Femur (tissue), 1 donor: ENCODE measurements around the gene STAT3.

ENCODE experiments used
- DNase-seq: peaks from one replicate; pipeline ENCODE4 v3.0.0-alpha.2; 2017

STAT3 gene

DNA sequence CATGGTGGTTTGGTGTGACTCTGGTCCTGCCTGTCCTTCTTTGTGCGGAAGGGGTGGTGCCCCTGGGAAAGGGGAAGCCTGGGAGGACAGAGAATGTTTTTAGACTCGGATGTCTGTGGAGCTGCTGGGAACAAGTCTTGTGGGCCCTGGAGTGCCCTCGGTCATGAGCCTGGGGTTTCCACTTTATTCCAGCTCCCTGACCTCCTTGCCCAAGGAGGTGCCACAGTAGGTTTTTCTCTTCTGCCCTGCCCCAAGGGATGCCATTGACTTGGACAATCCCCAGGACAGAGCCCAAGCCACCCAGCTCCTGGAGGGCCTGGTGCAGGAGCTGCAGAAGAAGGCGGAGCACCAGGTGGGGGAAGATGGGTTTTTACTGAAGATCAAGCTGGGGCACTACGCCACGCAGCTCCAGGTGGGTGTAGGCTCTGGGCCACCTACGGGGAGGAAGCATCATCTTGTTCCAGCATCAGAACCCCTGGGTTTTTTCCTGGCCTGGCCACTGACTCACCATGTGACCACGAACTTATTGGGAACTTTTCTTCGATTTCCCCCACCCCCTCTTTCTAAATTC, 98.5 kb downstream of the STAT3 start:
- DNase-seq, result no peak

DNA sequence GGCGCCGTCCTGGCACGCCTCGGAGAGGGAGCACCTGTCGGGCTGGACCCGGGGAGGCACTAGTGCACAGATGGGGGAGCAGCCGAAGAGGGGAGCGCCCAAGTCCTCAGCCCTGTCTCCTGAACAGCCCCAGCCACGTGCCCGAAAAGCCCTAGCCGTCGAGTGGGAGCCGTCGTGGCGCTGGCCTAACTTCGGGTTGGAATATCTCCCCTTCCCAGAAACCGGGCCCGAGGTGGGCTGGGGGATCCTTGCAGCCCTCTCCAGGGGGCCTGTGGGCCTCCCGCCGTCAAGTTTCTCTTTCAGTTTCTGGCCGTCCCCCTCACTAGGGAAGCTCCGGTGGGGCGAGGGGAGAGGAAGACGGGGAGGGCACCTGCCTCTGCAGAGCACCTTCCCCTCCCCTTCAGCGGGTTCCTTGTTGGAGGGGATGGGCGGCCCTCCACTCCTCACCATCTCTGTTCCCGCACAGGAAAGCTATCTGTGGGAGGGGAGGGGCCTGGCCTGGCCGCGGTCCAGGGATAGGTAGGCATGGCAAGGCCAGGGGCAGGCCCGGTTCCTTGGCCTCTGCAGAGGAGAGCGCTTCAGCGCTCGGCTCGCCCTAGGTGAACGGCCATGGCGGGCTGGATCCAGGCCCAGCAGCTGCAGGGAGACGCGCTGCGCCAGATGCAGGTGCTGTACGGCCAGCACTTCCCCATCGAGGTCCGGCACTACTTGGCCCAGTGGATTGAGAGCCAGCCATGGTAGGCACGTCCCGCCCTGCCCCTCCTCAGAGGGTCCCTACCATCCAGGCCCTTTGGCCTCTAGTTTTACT, 99.2 kb downstream of the STAT3 start:
- DNase-seq, result no peak

DNA sequence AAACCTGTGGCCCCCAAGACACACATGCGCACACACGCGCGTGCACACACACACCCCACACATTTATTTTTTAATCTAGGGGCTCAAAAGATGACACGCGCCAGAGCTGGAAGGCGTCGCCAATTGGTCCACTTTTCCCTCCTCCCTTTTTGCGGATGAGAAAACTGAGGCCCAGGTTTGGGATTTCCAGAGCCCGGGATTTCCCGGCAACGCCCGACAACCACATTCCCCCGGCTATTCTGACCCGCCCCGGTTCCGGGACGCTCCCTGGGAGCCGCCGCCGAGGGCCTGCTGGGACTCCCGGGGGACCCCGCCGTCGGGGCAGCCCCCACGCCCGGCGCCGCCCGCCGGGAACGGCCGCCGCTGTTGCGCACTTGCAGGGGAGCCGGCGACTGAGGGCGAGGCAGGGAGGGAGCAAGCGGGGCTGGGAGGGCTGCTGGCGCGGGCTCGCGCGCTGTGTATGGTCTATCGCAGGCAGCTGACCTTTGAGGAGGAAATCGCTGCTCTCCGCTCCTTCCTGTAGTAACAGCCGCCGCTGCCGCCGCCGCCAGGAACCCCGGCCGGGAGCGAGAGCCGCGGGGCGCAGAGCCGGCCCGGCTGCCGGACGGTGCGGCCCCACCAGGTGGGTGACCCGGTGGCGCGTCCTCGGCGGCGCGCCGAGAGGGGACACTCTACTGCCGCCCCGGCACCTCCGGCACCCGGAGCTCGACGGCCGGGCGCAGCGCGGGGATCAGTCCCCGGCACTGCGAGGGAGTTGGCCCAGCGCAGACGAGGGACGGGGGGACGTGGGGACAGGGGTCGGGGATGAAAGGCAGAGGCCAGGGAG, 100.1 kb downstream of the STAT3 start, which contains the start of gene STAT5A:
TSS of gene STAT5A (plus strand) at position 522 of the 826 bp plus-strand sequence. CDS start 914 bp downstream, outside the sequence.
- DNase-seq, result peak; percentile 93

DNA sequence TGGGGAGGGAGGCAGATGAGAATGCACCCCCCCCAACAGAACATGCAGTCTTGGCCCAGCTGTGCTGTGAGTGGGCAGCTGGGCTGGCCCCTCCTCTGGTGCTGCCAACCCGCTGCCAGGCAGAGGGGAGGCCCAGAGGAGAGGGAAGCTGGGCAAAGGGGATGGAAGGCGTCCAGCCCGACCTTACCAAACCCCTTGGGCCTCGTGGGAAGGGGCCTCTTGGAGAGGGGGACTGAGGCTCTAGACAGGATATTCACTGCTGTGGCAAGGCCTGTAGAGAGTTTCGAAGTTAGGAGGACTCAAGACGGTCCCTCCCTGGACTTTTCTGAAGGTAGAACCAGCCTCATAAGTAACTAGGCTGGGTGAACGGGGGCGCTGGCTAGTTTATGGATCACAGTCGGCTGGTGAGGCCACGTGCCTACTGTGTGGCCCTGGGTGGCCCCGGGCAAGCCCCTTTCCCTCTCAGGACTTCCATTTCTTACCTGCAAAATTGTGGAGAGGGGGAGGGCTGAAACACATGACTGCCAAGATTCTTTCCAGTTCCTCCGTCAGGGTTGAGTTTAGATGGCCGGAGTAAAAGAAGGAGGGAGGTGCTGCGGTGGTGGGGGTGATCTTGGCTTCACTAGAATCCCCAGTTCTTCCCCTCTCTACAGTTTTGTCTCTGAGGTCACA, 100.8 kb downstream of the STAT3 start:
- peak; percentile 80 for DNase-seq

DNA sequence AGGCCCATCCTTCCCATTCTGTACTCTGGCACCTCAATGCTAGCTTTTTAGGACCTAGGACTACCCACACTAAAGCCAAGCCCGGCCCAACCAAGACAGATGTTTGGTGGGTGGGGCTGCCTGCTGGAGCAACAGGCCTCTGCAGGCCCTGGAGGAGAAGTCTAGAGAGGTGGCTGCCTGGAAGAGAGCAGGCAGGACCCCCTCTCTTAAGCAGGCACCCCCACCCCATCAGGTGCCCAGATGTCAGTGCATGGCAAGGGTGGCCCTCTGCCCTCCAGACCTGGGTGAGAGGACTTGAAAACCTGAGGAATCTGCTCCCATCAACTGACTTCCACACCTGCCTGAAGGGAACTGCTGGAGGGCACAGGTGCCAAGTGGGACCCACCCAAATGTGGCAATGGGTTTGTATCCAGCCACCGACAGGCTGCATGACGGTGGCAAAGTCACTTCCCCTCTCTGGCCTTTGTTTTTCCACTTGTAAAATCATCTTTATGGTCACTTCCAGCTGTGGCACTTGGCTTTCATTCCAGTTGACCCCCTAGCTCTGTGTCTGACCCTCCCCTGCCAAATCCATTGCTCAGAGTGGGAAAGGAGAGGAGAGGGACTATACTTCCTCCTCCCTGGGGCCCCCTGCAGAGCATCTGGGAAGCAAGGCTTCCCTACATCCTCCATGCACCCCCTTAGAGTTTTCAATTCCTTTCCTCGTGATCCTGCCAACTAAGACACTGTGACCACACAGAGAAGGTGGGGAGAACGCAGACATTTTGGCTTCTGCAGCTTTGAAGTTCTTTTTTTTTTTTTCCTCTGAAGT, 101.6 kb downstream of the STAT3 start:
- DNase-seq, result peak; percentile 48

DNA sequence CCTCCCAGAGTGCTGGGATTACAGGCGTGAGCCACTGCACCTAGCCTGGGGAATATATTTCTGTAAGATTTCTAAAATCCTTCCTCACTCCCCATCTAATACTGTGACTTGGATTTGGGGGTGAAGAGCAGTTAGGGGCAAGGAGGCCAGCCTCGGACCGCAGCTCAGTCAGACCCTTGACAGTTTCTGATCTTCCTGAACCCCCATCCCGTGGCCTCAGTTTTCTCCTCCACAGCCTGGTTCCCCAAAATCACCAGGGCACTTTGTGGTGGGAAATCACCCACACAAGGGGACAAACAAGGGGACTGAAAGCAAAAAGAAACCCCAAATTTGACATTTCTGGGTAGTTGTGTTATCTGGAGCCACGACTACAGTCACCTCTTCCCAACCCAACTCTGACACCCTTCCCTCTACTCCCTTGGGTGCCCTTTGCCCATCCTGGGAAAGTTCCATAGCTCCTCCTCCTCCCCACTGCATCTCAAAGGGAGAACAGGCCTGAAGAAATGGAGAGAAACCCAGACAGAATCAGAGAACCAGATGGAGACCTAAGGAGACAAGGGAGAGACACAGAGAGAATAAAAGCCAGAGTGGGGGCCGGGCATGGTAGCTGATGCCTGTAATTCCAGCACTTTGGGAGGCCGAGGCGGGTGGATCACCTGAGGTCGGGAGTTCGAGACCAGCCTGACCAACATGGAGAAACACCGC, 102.7 kb downstream of the STAT3 start:
- no peak for DNase-seq

DNA sequence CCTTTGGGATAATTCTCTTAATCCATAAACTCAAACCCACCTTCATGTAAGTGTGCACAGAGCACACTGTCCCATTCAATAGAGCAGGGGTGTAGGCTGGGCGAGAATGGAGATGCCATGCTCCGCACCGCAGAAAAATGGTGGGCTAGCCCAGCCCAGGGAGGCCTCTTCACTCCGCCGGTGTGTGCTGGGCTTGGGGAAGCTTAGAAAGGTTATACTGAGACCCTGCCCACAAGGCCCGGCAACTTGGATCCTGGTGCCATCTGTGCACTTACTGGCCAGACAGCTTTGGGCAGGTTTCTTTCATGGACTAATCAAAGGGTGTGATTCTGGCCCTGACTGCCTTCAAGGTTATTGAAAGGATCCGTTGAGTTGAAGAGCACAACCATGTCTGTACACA, 103.7 kb downstream of the STAT3 start:
- DNase-seq, result no peak

DNA sequence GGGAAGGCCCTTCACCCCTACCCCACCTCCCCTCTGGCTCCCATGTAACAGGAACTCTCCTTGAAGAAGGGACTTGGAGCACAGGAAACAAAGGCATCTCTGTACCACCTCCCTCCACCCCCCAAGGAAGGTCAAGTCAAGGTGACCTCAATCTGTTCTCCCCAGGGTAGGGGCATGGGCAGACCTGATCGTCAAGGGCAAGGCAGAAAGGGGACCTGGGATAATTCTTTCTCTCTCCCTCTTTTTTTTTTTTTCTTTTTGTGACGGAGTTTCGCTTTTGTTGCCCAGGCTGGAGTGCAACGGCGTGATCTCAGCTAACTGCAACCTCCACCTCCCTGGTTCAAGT, 104.2 kb downstream of the STAT3 start:
- no peak for DNase-seq

DNA sequence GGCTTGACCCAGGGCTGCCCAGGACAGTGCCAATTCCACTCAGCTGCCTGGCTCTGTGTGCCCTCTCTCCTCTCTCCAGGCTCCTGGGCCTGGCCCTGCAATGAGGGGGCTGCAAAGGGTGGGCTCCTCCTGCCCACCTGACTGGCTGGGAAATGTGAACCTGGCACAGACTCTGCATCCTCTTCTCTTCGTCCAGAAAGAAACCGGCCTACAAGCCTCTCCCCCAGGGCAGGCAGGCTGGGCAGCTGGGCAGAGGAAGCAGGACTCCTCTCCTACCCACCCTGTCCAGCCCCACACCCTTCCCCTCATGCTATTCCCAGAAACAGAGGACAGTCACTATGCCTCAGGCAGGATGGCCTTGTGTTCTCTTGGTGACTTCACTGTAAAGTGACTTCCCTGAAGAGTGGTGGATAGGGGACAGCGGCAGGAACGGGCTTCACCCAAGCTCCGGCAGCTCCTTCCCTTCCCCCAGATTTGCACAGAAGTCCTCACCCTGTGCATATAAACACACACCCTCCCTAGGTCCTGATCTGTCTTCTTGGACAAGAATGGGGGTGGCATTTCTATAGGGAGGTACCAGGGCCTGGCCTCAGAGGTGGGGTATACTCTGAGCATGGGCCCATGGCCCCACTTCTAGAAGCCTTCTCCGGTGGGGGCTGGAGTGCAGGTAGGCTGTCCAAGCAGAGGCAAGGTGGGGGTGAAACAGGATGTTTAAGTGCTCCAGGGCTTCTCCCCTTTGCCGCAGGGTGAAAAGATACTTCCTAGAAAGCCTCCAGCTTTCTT, 104.8 kb downstream of the STAT3 start:
- no peak for DNase-seq

DNA sequence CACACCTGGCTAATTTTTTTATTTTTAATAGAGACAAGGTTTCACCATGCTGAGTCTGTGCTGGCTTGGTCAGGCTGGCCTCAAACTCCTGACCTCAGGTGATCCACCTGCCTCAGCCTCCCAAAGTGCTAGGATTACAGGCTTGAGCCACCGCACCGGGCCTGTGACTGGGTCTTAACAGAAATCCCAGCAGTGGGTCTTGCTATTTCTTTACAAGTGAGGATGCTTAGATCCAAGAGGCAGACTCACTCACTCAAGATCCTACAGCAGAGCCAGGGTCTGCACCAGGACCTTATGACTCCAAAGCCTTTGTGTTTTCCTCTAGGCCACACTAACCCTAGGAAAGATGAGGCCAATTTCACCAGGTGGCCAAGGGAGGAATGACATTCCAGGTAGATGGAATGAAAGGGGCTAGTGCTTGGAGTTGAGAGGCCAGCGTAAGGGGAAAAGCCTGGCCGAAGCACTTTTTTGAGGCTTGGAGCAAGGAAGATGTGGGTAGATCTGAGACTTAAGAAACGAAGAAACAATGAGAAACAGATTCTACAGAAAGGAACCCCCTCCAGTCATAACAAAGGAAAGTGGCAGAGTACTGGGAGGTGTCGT, 105.7 kb downstream of the STAT3 start:
- no peak for DNase-seq

DNA sequence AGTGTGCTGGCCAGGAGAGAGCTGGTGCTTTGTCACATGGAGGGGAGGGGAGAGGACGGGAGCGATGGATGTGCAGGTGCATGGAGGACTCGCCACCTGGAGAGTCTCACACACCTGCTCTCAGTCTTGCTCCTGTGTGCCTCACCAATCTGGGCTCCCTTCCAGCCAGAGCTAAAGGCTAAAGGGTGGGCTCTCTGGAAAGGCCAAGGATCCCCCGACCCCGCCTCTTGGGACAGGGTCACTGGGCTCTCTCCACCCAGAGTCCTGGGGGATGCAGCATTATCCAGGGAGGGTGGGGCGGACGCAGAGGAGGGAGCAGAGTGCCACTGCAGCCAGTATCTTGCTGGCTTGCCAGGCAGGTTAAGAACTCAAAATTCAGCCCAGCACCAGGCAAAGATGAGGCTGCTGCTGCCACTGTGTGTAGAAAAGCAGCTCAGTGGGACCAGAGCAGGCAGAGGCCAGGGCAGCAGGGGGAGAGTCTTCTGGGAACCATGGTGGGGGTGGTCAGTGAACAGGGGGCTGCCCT, 106.6 kb downstream of the STAT3 start:
- DNase-seq, result no peak

DNA sequence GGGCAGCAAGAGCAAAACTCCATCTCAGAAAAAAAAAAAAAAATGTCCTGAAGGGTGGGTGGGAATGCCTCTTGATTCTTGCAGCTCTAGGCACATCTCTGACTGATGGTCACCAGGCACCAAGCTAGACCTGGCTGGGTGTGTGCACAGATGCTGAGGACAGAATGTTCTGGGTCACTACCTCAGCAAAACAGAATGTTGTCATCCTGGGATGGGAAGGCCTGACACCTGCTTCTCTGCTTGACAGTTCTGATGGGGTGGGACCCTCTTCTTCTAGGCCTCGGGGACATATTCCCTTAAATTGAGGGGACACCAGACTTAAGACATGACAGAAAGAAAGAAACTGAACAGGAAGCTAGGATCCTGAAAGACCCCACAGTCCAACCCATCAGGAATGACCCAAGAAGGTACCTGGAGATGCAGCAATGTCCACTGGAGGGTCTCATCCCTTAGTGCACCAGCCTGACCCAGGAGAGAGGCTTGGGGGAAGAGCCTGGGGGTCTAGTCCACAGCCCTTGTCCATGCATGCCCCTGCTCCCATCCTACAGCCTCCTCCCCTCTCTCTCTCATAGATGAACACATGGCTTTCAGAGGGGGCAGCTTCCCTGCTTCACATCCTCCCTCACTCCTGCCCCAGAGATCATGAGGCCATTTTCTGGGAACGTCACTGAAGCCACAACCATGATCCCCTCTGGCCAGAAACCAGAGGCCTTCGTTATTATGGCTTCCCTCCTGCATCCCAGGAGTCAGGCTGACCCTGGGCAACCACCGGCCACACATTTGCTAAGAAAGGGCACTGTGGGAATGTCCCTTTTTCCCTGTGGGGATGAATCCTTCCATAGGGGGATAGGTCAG, 108.2 kb downstream of the STAT3 start:
- DNase-seq, result no peak

DNA sequence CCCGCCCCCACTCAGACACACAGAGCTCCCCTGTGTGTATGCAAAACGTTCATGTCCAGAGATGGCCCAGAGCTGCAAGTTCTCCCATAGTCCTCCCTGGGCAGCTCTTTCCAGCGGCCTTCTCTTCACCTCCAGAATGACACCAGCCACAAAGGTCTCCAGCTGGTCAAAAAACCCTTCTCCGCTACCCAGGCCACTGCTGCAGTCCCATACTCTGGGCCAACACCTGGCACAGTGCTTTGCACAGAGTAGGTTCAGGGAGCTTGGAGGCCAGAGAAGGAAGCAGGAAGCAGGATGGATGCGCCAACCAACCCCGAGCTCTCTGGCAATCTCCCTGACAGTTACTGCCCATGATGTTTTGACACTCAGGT, 110.9 kb downstream of the STAT3 start:
- no peak for DNase-seq

DNA sequence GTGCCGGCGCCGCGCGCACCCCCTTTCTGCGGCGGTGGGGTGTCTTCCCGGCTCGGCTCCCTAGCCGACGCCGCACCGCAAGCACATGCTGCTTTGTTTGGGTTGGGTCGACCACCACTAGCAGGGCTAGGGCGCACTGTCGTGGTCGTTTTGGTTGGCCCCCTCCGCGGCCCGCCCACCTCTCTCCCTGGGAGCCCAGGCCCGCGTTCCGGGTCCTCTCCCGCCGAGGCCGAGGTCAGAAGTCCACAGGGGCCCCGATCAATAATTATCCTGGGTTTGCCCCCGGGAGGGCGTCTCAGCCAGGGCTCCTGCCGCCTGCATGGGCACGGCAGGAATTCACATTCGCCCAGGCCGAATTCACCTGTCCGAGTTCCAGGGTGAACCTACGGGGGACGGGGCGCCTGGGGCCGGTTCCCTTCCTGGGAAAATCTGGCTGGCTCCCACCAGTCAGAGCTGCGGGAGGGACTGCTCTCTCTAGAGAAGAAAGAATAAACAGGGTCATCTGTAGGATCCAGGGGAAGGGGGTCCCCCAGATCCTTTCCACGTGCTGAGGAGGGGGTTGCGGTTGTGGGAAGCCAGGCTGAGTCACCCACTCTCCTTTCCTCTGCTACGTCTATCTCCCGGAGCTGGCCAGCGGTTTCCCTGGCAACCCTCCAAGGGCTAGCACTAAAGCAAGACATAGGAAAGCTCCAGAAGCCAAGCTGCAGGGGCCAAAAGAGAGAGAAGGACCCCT, 111.5 kb downstream of the STAT3 start:
- peak; percentile 84 for DNase-seq

DNA sequence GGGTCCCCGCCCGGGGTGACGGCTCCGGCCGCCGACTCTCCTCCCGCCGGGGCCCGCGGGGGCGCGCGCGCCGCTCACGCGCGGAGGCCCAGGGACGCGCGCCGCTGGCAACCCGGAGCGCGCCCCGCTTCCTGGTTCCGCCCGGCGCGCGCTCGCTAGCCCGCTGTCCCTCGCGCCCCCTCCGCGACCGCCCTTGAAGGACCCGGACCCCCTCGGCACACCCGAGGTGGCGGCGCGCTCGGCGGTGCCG, 112.0 kb downstream of the STAT3 start, which contains the start of gene STAT5B:
TSS of gene STAT5B (minus strand) at position 33 of the 250 bp plus-strand sequence. CDS start 44,264 bp downstream, outside the sequence.
- peak; percentile 77 for DNase-seq

DNA sequence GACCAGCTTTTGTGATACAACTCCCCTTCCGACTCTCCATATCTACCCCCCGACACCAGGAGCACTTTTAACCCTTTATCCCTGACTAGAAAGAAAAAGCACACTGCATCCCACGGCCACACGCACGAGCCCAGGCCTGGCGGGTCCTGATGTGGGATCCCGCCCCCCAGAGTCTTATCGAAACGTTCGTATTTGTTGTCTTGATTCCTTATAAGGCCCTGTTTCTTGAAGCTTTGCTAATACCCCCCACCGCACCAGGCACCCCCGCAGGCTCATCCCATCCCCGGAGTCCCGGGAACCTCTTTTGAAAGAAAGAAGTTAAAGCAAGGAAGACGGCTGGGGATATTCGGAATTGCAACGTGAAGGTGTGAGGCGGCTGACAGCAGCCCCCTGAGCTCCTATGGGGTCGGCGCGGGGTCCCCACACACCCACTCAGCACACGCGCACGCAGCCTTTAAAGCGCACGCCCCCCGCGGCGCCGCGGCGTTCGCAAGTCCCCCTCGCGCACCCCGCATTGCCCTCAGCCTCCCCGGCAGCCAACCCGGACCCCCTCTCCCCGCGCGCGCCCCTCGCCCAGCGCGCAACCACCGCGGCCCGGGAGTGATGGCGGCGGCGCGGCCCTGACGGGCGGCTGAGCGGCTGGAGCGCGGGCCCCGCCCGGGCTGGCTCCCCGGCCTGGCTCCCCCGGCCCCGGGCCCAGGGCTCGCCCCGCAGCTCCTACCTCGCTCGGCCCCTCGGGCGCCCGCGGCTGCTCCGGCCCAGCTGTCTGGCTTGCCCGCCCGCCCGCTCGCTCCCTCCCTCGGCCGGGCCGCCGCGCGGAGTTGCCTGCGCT, 112.5 kb downstream of the STAT3 start:
- peak; percentile 46 for DNase-seq

DNA sequence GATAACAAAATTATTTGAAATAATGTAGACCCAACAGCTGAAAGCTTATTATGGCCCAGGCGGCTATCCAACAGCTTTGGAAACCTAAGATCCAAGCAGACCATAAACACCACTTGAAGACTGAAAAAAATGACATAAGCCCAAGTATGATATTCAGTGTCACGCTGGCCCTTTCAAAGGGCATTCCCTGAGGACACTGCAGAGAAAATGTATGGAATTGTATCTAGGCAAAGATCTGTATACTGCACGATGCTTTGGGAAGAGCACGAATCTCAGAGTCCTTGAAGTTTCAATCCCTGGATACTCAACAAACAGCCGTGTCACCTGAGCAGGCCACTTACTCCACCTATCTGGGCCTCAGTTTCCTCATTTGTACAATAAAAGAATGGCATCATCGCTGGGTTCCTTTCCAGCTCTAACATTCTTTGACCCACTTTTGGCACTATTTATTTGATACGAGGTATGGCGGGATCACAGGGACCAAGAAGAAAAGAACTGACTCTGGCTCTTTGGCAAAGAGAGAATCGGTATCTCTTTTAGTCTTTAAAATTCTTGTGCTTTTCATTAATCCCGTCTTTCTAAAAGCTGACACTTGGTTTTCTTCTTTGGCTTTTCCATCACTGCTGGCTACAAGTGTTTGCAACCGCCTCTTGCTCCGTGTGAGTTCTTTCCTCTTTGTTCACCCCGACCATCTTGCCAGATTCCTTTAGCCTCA, 113.3 kb downstream of the STAT3 start:
- DNase-seq, result no peak
